OCI-M2 (cell line): ENCODE data around the gene GALR1.

Experiments used
- DNase-seq: peaks from one replicate; lab custom pipeline; 2025; ENCODE audit not compliant: unreplicated experiment; lab: John Stamatoyannopoulos, UW

Gene GALR1

GRCh38 chr18:77320971-77321559 lies 71.4 kb downstream of the GALR1 start:
- DNase-seq: no peak

GRCh38 chr18:77321823-77322805 lies 72.5 kb downstream of the GALR1 start:
- DNase-seq: no peak

GRCh38 chr18:77323640-77324299 lies 74.1 kb downstream of the GALR1 start:
- DNase-seq: no peak
